Measurements from ENCODE around the gene CLSTN3. TPM values are rescaled to one million over a fixed set of nuclear protein-coding genes. Genes with fewer than 3 reads are reported as not detected.

CLSTN3 gene
- total and polyA plus RNA-seq, 2 donors from 2014 or later: 33.0 to 64.2 TPM

GRCh38 chr12:7108003-7108795, 22.0 kb upstream of the CLSTN3 start:
- Histone ChIP-seq H3K36me3 (ENCODE audit: control insufficient read depth in 2 of 3, insufficient read depth in 3 of 3, low read length in 3 of 3) (no peaks in the 10 kb centered on the region), H3K9me3 (ENCODE audit: control insufficient read depth in 2 of 3, insufficient read depth in 1 of 3, low read length in 3 of 3) (no peaks in the 10 kb centered on the region), H3K4me1 (ENCODE audit: control insufficient read depth in 2 of 3, insufficient read depth in 2 of 3, low read depth in 1 of 3, low read length in 3 of 3) (peaks cover 0 to 8% (median 0%) of the 10 kb centered on the region in 3 donors), H3K4me3 (ENCODE audit: low read length in 3 of 3) (peak overlapping the region; percentile 58 to 77 (median 71)), H3K9ac (ENCODE audit: low read length in 3 of 3) (peak overlapping the region; percentile 24 to 91 (median 79)), H3K27me3 (ENCODE audit: control insufficient read depth, insufficient read depth, low read length) (no peaks in the 10 kb centered on the region), H3K27ac (ENCODE audit: low read depth in 2 of 2, low read length in 2 of 2) (peak overlapping the region; percentile 59 to 90)
- intact Hi-C loops (cut with DNase I): no loop called here
- peak; percentile 76 to 95 (median 88) for DNase-seq
- FAIRE-seq: no peak
- no peak for TF ChIP-seq CTCF (IDR thresholded peaks at IDR 0.05; ENCODE audit: borderline replicate concordance, extremely low read depth, insufficient read depth)

DNA sequence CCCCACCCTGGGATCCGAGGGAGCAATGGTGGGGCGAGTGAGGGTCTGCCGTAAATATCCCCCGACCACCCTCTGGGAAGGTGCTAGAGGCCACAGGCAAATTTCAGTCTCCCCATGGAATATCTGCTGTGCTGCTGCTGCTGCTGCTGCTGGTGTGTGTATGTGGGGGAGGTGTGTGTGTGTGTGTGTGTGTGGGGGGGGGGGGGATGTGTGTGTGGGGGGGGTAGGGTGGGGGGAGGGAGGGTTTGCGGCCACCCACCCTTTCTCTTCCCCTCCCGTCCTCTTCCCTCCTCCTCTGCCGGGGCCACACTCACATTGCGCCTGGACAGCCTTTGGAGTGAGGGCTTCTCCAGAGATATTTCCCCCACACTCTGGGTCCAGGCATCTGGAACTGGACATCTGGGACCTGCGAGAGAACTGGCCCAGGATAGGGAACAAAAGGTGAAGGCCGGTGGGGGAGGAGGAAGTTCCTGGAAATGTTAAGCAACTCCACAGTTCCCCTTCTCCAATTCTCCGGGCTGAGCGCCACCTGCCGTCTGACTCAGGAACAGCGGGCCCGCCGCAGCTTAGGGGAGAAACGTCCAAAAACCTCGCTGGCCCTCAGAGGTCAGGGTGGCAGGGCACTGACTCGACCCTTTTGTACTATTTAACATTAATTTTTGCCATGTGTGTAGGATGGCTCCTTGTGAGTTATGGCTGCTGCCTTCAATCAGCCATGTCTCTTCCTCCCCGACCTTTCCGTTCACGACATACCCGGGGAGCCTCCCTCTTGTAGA, 21.2 kb upstream of the CLSTN3 start, which contains the start of gene C1RL:
TSS of gene C1RL (minus strand) at position 419 of the 776 bp plus-strand sequence. CDS start at position 385, 34 bp downstream.
- Histone ChIP-seq H3K36me3 (ENCODE audit: control insufficient read depth in 2 of 3, insufficient read depth in 3 of 3, low read length in 3 of 3) (no peaks in the 10 kb centered on the region), H3K4me1 (ENCODE audit: control insufficient read depth in 2 of 3, insufficient read depth in 2 of 3, low read depth in 1 of 3, low read length in 3 of 3) (peaks cover 0 to 10% (median 0%) of the 10 kb centered on the region in 3 donors), H3K27me3 (ENCODE audit: control insufficient read depth, insufficient read depth, low read length) (no peaks in the 10 kb centered on the region), H3K27ac (ENCODE audit: low read depth in 2 of 2, low read length in 2 of 2) (peak within 1 kb of the TSS; percentile 66 to 90), H3K4me3 (ENCODE audit: low read length in 3 of 3) (peak within 1 kb of the TSS; percentile 58 to 77 (median 71)), H3K9ac (ENCODE audit: low read length in 3 of 3) (peak within 1 kb of the TSS; percentile 24 to 91 (median 79)), H3K9me3 (ENCODE audit: control insufficient read depth in 2 of 3, insufficient read depth in 1 of 3, low read length in 3 of 3) (no peaks in the 10 kb centered on the region)
- TF ChIP-seq CTCF (IDR thresholded peaks at IDR 0.05; ENCODE audit: borderline replicate concordance, extremely low read depth, insufficient read depth): peak; percentile 91
- no peak for FAIRE-seq
- intact Hi-C loops (cut with DNase I): no loop called here
- DNase-seq: peak; percentile 90 to 96 (median 93)

DNA sequence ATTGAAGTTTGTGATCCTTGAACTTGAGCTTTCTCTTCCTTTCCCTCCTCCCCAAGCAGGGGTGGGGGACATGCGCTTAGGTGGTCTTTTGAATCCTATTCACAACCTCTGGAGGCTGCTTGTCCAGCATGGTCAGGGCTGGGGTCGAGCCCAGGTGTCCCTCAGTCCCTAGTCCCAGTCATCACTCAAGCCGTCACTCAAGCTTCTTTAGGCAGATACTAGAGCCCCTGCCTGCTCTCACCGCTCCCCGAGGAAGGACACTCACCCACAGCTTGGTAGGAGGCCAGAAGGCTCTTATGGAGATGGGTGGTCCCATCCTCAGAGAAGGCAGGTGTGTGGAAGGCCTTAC, 20.6 kb upstream of the CLSTN3 start:
- intact Hi-C loops (cut with DNase I): no loop called here
- no peak for FAIRE-seq
- no peaks in the 10 kb centered on the region for H3K9me3 ChIP-seq (ENCODE audit: control insufficient read depth in 2 of 3, insufficient read depth in 1 of 3, low read length in 3 of 3)
- peaks cover 0 to 4% (median 0%) of the 10 kb centered on the region in 3 donors for H3K36me3 ChIP-seq (ENCODE audit: control insufficient read depth in 2 of 3, insufficient read depth in 3 of 3, low read length in 3 of 3)
- peak overlapping the region in 1 of 3 donors; percentile 71 for H3K4me3 ChIP-seq (ENCODE audit: low read length in 3 of 3)
- DNase-seq: no peak
- H3K27ac ChIP-seq (ENCODE audit: low read depth in 2 of 2, low read length in 2 of 2): no peak overlapping the region
- no peaks in the 10 kb centered on the region for H3K27me3 ChIP-seq (ENCODE audit: control insufficient read depth, insufficient read depth, low read length)
- peak overlapping the region in 1 of 3 donors; percentile 15 for H3K9ac ChIP-seq (ENCODE audit: low read length in 3 of 3)
- H3K4me1 ChIP-seq (ENCODE audit: control insufficient read depth in 2 of 3, insufficient read depth in 2 of 3, low read depth in 1 of 3, low read length in 3 of 3): peaks cover 0 to 10% (median 0%) of the 10 kb centered on the region in 3 donors
- no peak for TF ChIP-seq CTCF (IDR thresholded peaks at IDR 0.05; ENCODE audit: borderline replicate concordance, extremely low read depth, insufficient read depth)

All from kidney (tissue), 14 donors.